Measurements from ENCODE around the gene ASS1. TPM values are rescaled to one million over a fixed set of nuclear protein-coding genes. Genes with fewer than 3 reads are reported as not detected.

ASS1 gene
- total and polyA plus RNA-seq, 2 of the 13 experiments (the other 11 are each of a cell fraction or from before 2014, with no cell fraction given): 77.6 to 122 TPM

GRCh38 chr9:130498918-130499698 is 54.3 kb downstream of the ASS1 start (continued):
- TF ChIP-seq NFYC (CRISPR knock-in tag; IDR thresholded peaks at IDR 0.05) (peak; percentile 66), SIX1 (CRISPR knock-in tag; IDR thresholded peaks at IDR 0.05; ENCODE audit: borderline replicate concordance) (0 out of 2 replicates have a peak, but pooled peaks have one; percentile 19), AKAP8 (CRISPR knock-in tag; IDR thresholded peaks at IDR 0.05) (peak; percentile 17; the same call in 1 of the 2 replicates), UBTF (CRISPR knock-in tag; IDR thresholded peaks at IDR 0.05) (peak; percentile 33; the same call in 1 of the 2 replicates), CBX2 (IDR thresholded peaks at IDR 0.05; ENCODE audit: low read depth, low read length) (no peak), CBX2 (CRISPR knock-in tag; IDR thresholded peaks at IDR 0.05; ENCODE audit: low read depth) (0 out of 2 replicates have a peak, but pooled peaks have one; percentile 45), ZFY (CRISPR knock-in tag; IDR thresholded peaks at IDR 0.05) (peak; percentile 88), ZNF441 (CRISPR knock-in tag; IDR thresholded peaks at IDR 0.05; ENCODE audit: borderline replicate concordance) (peak; percentile 77), MED1 (CRISPR knock-in tag; IDR thresholded peaks at IDR 0.05) (peak; percentile 90), ZBTB26 (CRISPR knock-in tag; IDR thresholded peaks at IDR 0.05; ENCODE audit: borderline replicate concordance) (peak; percentile 57; the same call in 1 of the 2 replicates), TFDP1 (CRISPR knock-in tag; IDR thresholded peaks at IDR 0.05; ENCODE audit: borderline replicate concordance) (peak; percentile 79), ZZZ3 (CRISPR knock-in tag; IDR thresholded peaks at IDR 0.05; ENCODE audit: borderline replicate concordance) (peak; percentile 48; the same call in 1 of the 2 replicates), ZNF607 (CRISPR knock-in tag; IDR thresholded peaks at IDR 0.05; ENCODE audit: borderline replicate concordance) (peak; percentile 77; the same call in 1 of the 2 replicates), ZNF574 (CRISPR knock-in tag; IDR thresholded peaks at IDR 0.05) (peak; percentile 91), ZNF598 (CRISPR knock-in tag; IDR thresholded peaks at IDR 0.05; ENCODE audit: borderline replicate concordance) (peak; percentile 49; the same call in 1 of the 2 replicates), SRY (CRISPR knock-in tag; IDR thresholded peaks at IDR 0.05) (no peak), GPN1 (CRISPR knock-in tag; IDR thresholded peaks at IDR 0.05; ENCODE audit: borderline replicate concordance) (no peak), HNF4A (CRISPR knock-in tag; IDR thresholded peaks at IDR 0.05) (peak; percentile 89), ZGPAT (CRISPR knock-in tag; IDR thresholded peaks at IDR 0.05) (peak; percentile 76; the same call in 1 of the 2 replicates), PHF20 (CRISPR knock-in tag; IDR thresholded peaks at IDR 0.05) (peak; percentile 53; the same call in 1 of the 2 replicates)

Data from HepG2 (cell line).